SU-DHL-6 (cell line): ENCODE measurements around the gene CCDC106.

Source experiments
- EZH2phosphoT487 ChIP-seq: fragments of 200-600 bp; sonication (generic), shearing (Covaris generic); conservative IDR thresholded peaks from 2 replicates; pipeline ENCODE4 v1.6.1; 2018; ENCODE audit warnings: mild to moderate bottlenecking, antibody characterized with exemption, low read length, moderate library complexity, mixed read lengths
- TF ChIP-seq, protein P1 (sequence below): fragments of 200-600 bp; sonication (generic); IDR thresholded peaks from one replicate; pipeline ENCODE4 v1.5.1; 2017; ENCODE audit warnings: antibody characterized with exemption, mild to moderate bottlenecking, low read length, moderate library complexity; ENCODE audit not compliant: insufficient read depth, poor library complexity, severe bottlenecking

DNA sequence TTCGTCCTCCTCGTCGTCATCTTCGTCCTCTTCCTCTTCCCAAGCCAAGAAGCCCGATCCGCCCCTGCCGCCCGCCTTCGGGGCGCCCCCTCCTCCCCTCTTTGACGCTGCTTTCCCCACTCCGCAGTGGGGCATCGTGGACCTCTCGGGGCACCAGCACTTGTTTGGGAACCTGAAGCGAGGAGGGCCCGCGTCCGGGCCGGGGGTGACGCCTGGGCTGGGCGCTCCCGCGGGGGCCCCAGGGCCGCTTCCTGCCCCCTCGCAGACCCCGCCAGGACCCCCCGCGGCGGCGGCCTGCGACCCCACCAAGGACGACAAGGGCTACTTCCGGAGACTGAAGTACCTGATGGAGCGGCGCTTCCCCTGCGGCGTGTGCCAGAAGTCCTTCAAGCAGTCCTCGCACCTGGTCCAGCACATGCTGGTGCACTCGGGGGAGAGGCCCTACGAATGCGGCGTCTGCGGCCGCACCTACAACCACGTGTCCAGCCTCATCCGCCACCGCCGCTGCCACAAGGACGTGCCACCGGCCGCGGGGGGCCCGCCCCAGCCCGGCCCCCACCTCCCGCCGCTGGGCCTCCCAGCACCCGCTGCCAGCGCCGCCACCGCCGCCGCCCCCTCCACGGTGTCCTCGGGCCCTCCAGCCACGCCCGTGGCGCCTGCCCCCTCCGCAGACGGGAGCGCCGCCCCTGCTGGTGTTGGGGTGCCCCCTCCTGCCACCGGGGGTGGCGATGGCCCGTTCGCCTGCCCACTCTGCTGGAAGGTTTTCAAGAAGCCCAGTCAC is 33.9 kb upstream of the CCDC106 start:
- no peak for TF ChIP-seq EZH2phosphoT487
- TF ChIP-seq, protein P1, sequence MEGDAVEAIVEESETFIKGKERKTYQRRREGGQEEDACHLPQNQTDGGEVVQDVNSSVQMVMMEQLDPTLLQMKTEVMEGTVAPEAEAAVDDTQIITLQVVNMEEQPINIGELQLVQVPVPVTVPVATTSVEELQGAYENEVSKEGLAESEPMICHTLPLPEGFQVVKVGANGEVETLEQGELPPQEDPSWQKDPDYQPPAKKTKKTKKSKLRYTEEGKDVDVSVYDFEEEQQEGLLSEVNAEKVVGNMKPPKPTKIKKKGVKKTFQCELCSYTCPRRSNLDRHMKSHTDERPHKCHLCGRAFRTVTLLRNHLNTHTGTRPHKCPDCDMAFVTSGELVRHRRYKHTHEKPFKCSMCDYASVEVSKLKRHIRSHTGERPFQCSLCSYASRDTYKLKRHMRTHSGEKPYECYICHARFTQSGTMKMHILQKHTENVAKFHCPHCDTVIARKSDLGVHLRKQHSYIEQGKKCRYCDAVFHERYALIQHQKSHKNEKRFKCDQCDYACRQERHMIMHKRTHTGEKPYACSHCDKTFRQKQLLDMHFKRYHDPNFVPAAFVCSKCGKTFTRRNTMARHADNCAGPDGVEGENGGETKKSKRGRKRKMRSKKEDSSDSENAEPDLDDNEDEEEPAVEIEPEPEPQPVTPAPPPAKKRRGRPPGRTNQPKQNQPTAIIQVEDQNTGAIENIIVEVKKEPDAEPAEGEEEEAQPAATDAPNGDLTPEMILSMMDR, result no peak
